IMR-90 (cell line): ENCODE data around the gene DDX41. TPM values are rescaled to one million over a fixed set of nuclear protein-coding genes. Genes with fewer than 3 reads are reported as not detected.

Source experiments
- ATAC-seq: fragments of 200-7000 bp; cut with Tn5 transposase; 2 replicates; pipeline ENCODE4 v1.9.1; 2020; ENCODE audit warnings: low read depth, mild to moderate bottlenecking, moderate library complexity
- BruUV-seq: library from RNA; stranded (reverse); fragments of 400-500 nt; replicated peaks from 2 replicates; lab custom pipeline; 2021; lab: Mats Ljungman, UMichigan
- CTCF ChIA-PET: fragments of 300-600 bp; formaldehyde crosslinking; extraction: SDS; loops from one replicate; lab custom pipeline; 2021; ENCODE audit warnings: antibody characterized with exemption; lab: Yijun Ruan, JAX
- POLR2A ChIA-PET: fragments of 300-600 bp; sonication (Branson Sonifier 250); formaldehyde crosslinking; loops from one replicate; lab custom pipeline; 2022; ENCODE audit warnings: antibody characterized with exemption; ENCODE audit not compliant: unreplicated experiment; lab: Charles Lee
- DNase-seq: peaks from one replicate; pipeline ENCODE4 v3.0.0; 2013
- H2AFZ ChIP-seq: replicated peaks from 2 replicates; pipeline ENCODE3; 2013; ENCODE audit warnings: low read length, mild to moderate bottlenecking; ENCODE audit not compliant: poor library complexity
- H2AK5ac ChIP-seq: 2 replicates; pipeline ENCODE4 v1.6.1; 2013; ENCODE audit warnings: low read depth, low read length, inconsistent platforms
- H2AK9ac ChIP-seq: replicated peaks from 2 replicates; pipeline ENCODE3; 2013; ENCODE audit warnings: mild to moderate bottlenecking, low read depth, low read length, moderate library complexity; ENCODE audit not compliant: poor library complexity
- H2BK120ac ChIP-seq: 2 replicates; pipeline ENCODE4 v1.6.1; 2013; ENCODE audit warnings: low read depth, low read length, inconsistent platforms
- H2BK15ac ChIP-seq: 3 replicates; pipeline ENCODE4 v1.6.1; 2013; ENCODE audit warnings: low read depth, low read length, inconsistent platforms
- H2BK20ac ChIP-seq: 2 replicates; pipeline ENCODE4 v1.6.1; 2013; ENCODE audit warnings: low read depth, mild to moderate bottlenecking, inconsistent platforms, low read length, moderate library complexity
- H2BK5ac ChIP-seq: 2 replicates; pipeline ENCODE4 v1.6.1; 2013; ENCODE audit warnings: mild to moderate bottlenecking, low read depth, low read length, inconsistent platforms; ENCODE audit not compliant: poor library complexity, severe bottlenecking
- H3K14ac ChIP-seq: replicated peaks from 2 replicates; pipeline ENCODE4 v1.6.1; 2013; ENCODE audit warnings: low read depth, low read length, inconsistent platforms
- H3K18ac ChIP-seq: 2 replicates; pipeline ENCODE4 v1.6.1; 2013; ENCODE audit warnings: low read depth, low read length, control low read depth
- H3K23ac ChIP-seq: 2 replicates; pipeline ENCODE4 v1.6.1; 2013; ENCODE audit warnings: low read depth, low read length, inconsistent platforms
- H3K27ac ChIP-seq: 2 replicates; pipeline ENCODE4 v1.5.1; 2013; ENCODE audit warnings: mild to moderate bottlenecking, control low read depth, low read length; ENCODE audit not compliant: insufficient read depth
- H3K27me3 ChIP-seq: 2 replicates; pipeline ENCODE4 v1.6.1; 2013; ENCODE audit warnings: low read length; ENCODE audit not compliant: control insufficient read depth, insufficient read depth
- H3K36me3 ChIP-seq: 2 replicates; pipeline ENCODE4 v1.6.1; 2013; ENCODE audit warnings: low read length, mixed read lengths; ENCODE audit not compliant: control insufficient read depth, insufficient read depth
- H3K4ac ChIP-seq: 2 replicates; pipeline ENCODE4 v1.6.1; 2013; ENCODE audit warnings: low read depth, low read length, inconsistent platforms
- H3K4me1 ChIP-seq: 2 replicates; pipeline ENCODE4 v1.6.1; 2013; ENCODE audit warnings: low read length, mixed read lengths; ENCODE audit not compliant: control insufficient read depth, insufficient read depth
- H3K4me2 ChIP-seq: 2 replicates; pipeline ENCODE4 v1.6.1; 2013; ENCODE audit warnings: low read depth, mild to moderate bottlenecking, control low read depth, low read length, moderate library complexity
- H3K4me3 ChIP-seq: 2 replicates; pipeline ENCODE4 v1.5.1; 2013; ENCODE audit warnings: low read depth, mild to moderate bottlenecking, control low read depth, low read length, moderate library complexity; ENCODE audit not compliant: insufficient read depth
- H3K56ac ChIP-seq: 2 replicates; pipeline ENCODE4 v1.6.1; 2013; ENCODE audit warnings: low read length, inconsistent platforms; ENCODE audit not compliant: insufficient read depth; ENCODE audit errors: extremely low read depth
- H3K79me1 ChIP-seq, 2 experiments: 2 replicates each; pipeline ENCODE4 v1.6.1; 2013; ENCODE audit warnings: low read length in 2 of 2, inconsistent platforms in 1 of 2, low read depth in 1 of 2
- H3K9ac ChIP-seq: 2 replicates; pipeline ENCODE4 v1.6.1; 2013; ENCODE audit warnings: low read depth, low read length, control low read depth
- H3K9me1 ChIP-seq: 2 replicates; pipeline ENCODE4 v1.6.1; 2013; ENCODE audit warnings: low read length, inconsistent platforms; ENCODE audit not compliant: insufficient read depth
- H3K9me3 ChIP-seq: 2 replicates; pipeline ENCODE4 v1.6.1; 2013; ENCODE audit warnings: low read length; ENCODE audit not compliant: control insufficient read depth, insufficient read depth
- H4K20me1 ChIP-seq: 2 replicates; pipeline ENCODE4 v1.6.1; 2013; ENCODE audit warnings: low read length, inconsistent platforms; ENCODE audit not compliant: insufficient read depth
- H4K5ac ChIP-seq: 2 replicates; pipeline ENCODE4 v1.6.1; 2013; ENCODE audit warnings: mild to moderate bottlenecking, low read depth, low read length, control low read depth
- H4K8ac ChIP-seq, 2 experiments: 2 replicates each; pipeline ENCODE4 v1.6.1; 2013; ENCODE audit warnings: low read depth in 2 of 2, low read length in 2 of 2, control low read depth in 1 of 2, inconsistent platforms in 1 of 2
- H4K91ac ChIP-seq: 2 replicates; pipeline ENCODE4 v1.6.1; 2013; ENCODE audit warnings: low read depth, low read length, inconsistent platforms; ENCODE audit not compliant: insufficient read depth
- BHLHE40 ChIP-seq: fragments of 150-350 bp; IDR thresholded peaks from 2 replicates; pipeline ENCODE4 v1.6.1; 2016; ENCODE audit warnings: mild to moderate bottlenecking, low read depth, low read length
- CEBPB ChIP-seq: IDR thresholded peaks from 2 replicates; pipeline ENCODE4 v1.6.1; 2012; ENCODE audit warnings: low read depth, low read length, improper control_type of control experiment
- CHD1 ChIP-seq: IDR thresholded peaks from 2 replicates; pipeline ENCODE4 v1.6.1; 2012; ENCODE audit warnings: low read depth, low read length, improper control_type of control experiment
- FOS ChIP-seq: fragments of 150-350 bp; IDR thresholded peaks from 2 replicates; pipeline ENCODE4 v1.6.1; 2016; ENCODE audit warnings: low read depth, low read length
- MAFK ChIP-seq: IDR thresholded peaks from 2 replicates; pipeline ENCODE4 v1.6.1; 2012; ENCODE audit warnings: low read depth, low read length, improper control_type of control experiment
- MAZ ChIP-seq: IDR thresholded peaks from 2 replicates; pipeline ENCODE4 v1.6.1; 2012; ENCODE audit warnings: low read depth, mild to moderate bottlenecking, low read length, improper control_type of control experiment, moderate library complexity, borderline replicate concordance
- MXI1 ChIP-seq: IDR thresholded peaks from 2 replicates; pipeline ENCODE4 v1.6.1; 2012; ENCODE audit warnings: low read depth, mild to moderate bottlenecking, low read length, moderate library complexity, borderline replicate concordance
- NFE2L2 ChIP-seq: fragments of 150-350 bp; IDR thresholded peaks from 2 replicates; pipeline ENCODE4 v1.6.1; 2016; ENCODE audit warnings: low read depth, mild to moderate bottlenecking, low read length
- POLR2A ChIP-seq: IDR thresholded peaks from 2 replicates; pipeline ENCODE4 v1.6.1; 2012; ENCODE audit warnings: mild to moderate bottlenecking, low read depth, low read length
- RAD21 ChIP-seq: IDR thresholded peaks from 2 replicates; pipeline ENCODE4 v1.6.1; 2012; ENCODE audit warnings: low read length, improper control_type of control experiment
- RCOR1 ChIP-seq: IDR thresholded peaks from 2 replicates; pipeline ENCODE4 v1.6.1; 2012; ENCODE audit warnings: mild to moderate bottlenecking, low read length, improper control_type of control experiment; ENCODE audit not compliant: insufficient replicate concordance
- RFX5 ChIP-seq: IDR thresholded peaks from 2 replicates; pipeline ENCODE4 v1.8.0; 2012; ENCODE audit warnings: low read depth, mild to moderate bottlenecking, low read length, moderate library complexity
- SMC3 ChIP-seq: fragments of 150-350 bp; IDR thresholded peaks from 2 replicates; pipeline ENCODE4 v1.6.1; 2016; ENCODE audit warnings: low read depth, mild to moderate bottlenecking, antibody characterized with exemption, low read length, moderate library complexity
- WGBS, 2 experiments: methylation state at CpG; one replicate each; pipeline versions ENCODE4 v1.1.5 to v1.1.7; 2013; ENCODE audit warnings: missing lambda C conversion rate in 2 of 2; ENCODE audit not compliant: insufficient read length in 1 of 2; ENCODE audit errors: extremely low coverage in 2 of 2; 5-methylcytosine and 5-hydroxymethylcytosine counted together
- dilution Hi-C: fragments of 300-500 bp; cut with HindIII; formaldehyde crosslinking; loops from one replicate; pipeline ENCODE4 v1.14.3; 2018; ENCODE audit warnings: low sequenced_read_pairs; ENCODE audit not compliant: unreplicated experiment
- in situ Hi-C: fragments of 300-500 bp; cut with MboI; formaldehyde crosslinking; loops from 3 replicates; pipeline ENCODE4 v1.14.3; 2019; ENCODE audit warnings: low sequenced_read_pairs, inconsistent platforms, mixed read lengths
- intact Hi-C: fragments of 100-400 bp; cut with micrococcal nuclease; formaldehyde crosslinking; loops from 2 replicates; pipeline ENCODE4 v1.10.0; 2022
- polyA plus RNA-seq, 3 experiments: library from polyadenylated mRNA; depleted of rRNA; stranded (reverse); fragments of >200 nt; gene quantifications; 2 replicates each; pipeline ENCODE4 v1.2.3, GENCODE V29; 2012; ENCODE audit warnings: low replicate concordance in 1 of 3
- total RNA-seq: library from RNA; depleted of rRNA; stranded (reverse); fragments of >200 nt; gene quantifications from 2 replicates; pipeline ENCODE4 v1.2.3, GENCODE V29; 2012
- TF ChIP-seq, protein P1 (sequence below): fragments of 150-350 bp; IDR thresholded peaks from 2 replicates; pipeline ENCODE4 v1.6.1; 2017; ENCODE audit warnings: mild to moderate bottlenecking, antibody characterized with exemption, low read length, low read depth
- TF ChIP-seq, protein P2 (sequence below): fragments of 150-350 bp; IDR thresholded peaks from 2 replicates; pipeline ENCODE4 v1.6.1; 2016; ENCODE audit warnings: low read depth, mild to moderate bottlenecking, low read length, moderate library complexity, borderline replicate concordance
- TF ChIP-seq, protein P3 (sequence below): conservative IDR thresholded peaks from 2 replicates; pipeline ENCODE4 v1.5.1; 2012; ENCODE audit warnings: mild to moderate bottlenecking, low read depth, low read length, improper control_type of control experiment

DDX41 gene
- total and polyA plus RNA-seq, 2 of the 4 experiments (the other 2 are of a cell fraction): 130 to 170 TPM

DNA sequence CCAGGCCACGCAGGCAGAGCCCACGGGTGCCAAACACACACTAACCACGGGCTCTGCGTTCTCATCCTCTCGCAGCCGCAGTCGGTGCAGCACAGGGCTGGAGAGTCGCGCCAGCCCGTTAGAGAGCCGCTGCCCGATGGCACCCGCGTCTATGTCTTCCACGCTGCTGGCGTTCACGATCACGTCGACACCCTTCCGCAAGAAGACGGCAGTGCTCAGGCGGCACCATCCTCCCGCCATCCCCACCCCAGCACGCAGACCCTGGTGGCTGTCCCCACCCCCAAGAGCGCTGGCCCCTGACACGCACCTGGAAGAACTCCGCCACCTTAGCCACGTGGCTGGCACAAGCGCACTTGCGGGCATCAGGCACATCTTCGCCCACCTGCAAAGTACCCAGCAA is 49.3 kb downstream of the DDX41 start:
- WGBS, 2 experiments: 98% methylated on average over 22 of the region's 31 CpGs; no CpG with 5 or more reads in 1 of the 2 experiments
- Histone ChIP-seq H3K9ac (no peak overlapping the region), H3K4me1 (peaks cover 35% of the 10 kb centered on the region), H2BK5ac (no peak overlapping the region), H3K27ac (no peak overlapping the region), H4K8ac (no peak overlapping the region), H3K23ac (no peak overlapping the region), H3K36me3 (peaks cover 61% of the 10 kb centered on the region), H3K14ac (no peak overlapping the region), H2BK15ac (no peak overlapping the region), H2AK5ac (no peak overlapping the region), H3K4me2 (no peak overlapping the region), H3K4ac (no peak overlapping the region), H4K20me1 (peaks cover 77% of the 10 kb centered on the region), H3K27me3 (no peaks in the 10 kb centered on the region), H2AK9ac (peak overlapping the region; percentile 28), H2BK120ac (no peak overlapping the region), H4K5ac (no peak overlapping the region), H2BK20ac (no peak overlapping the region), H3K18ac (no peak overlapping the region), H3K4me3 (no peak overlapping the region), H3K79me1 (peaks cover 32 to 83% of the 10 kb centered on the region in 2 experiments), H4K91ac (no peak overlapping the region), H3K56ac (no peak overlapping the region), H3K9me3 (no peaks in the 10 kb centered on the region), H2AFZ (no peak overlapping the region), H3K9me1 (peaks cover 35% of the 10 kb centered on the region)
- no peak for ATAC-seq
- POLR2A ChIA-PET: no interaction called here
- dilution Hi-C loops: no loop called here
- TF ChIP-seq, protein P1, sequence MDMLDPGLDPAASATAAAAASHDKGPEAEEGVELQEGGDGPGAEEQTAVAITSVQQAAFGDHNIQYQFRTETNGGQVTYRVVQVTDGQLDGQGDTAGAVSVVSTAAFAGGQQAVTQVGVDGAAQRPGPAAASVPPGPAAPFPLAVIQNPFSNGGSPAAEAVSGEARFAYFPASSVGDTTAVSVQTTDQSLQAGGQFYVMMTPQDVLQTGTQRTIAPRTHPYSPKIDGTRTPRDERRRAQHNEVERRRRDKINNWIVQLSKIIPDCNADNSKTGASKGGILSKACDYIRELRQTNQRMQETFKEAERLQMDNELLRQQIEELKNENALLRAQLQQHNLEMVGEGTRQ: no peak
- TF ChIP-seq POLR2A (no peak), RCOR1 (no peak), MAFK (no peak), NFE2L2 (no peak), FOS (no peak), SMC3 (no peak), BHLHE40 (no peak), CHD1 (no peak), MXI1 (no peak), RFX5 (no peak), RAD21 (no peak), CEBPB (no peak), MAZ (no peak)
- TF ChIP-seq, protein P2, sequence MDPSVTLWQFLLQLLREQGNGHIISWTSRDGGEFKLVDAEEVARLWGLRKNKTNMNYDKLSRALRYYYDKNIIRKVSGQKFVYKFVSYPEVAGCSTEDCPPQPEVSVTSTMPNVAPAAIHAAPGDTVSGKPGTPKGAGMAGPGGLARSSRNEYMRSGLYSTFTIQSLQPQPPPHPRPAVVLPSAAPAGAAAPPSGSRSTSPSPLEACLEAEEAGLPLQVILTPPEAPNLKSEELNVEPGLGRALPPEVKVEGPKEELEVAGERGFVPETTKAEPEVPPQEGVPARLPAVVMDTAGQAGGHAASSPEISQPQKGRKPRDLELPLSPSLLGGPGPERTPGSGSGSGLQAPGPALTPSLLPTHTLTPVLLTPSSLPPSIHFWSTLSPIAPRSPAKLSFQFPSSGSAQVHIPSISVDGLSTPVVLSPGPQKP: no peak
- TF ChIP-seq, protein P3, sequence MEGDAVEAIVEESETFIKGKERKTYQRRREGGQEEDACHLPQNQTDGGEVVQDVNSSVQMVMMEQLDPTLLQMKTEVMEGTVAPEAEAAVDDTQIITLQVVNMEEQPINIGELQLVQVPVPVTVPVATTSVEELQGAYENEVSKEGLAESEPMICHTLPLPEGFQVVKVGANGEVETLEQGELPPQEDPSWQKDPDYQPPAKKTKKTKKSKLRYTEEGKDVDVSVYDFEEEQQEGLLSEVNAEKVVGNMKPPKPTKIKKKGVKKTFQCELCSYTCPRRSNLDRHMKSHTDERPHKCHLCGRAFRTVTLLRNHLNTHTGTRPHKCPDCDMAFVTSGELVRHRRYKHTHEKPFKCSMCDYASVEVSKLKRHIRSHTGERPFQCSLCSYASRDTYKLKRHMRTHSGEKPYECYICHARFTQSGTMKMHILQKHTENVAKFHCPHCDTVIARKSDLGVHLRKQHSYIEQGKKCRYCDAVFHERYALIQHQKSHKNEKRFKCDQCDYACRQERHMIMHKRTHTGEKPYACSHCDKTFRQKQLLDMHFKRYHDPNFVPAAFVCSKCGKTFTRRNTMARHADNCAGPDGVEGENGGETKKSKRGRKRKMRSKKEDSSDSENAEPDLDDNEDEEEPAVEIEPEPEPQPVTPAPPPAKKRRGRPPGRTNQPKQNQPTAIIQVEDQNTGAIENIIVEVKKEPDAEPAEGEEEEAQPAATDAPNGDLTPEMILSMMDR: no peak
- intact Hi-C loops: no loop called here
- BruUV-seq: TSS peak; percentile 72
- no peak for DNase-seq
- CTCF ChIA-PET: interaction anchor here (1.7 kb wide), 1 partner anchor 10 kb away, joined by 5 read pairs; no protein-coding TSS in a partner anchor
- in situ Hi-C loops: no loop called here
